GM23338 (cell line): ENCODE measurements around the gene LIMA1. TPM values are rescaled to one million over a fixed set of nuclear protein-coding genes. Genes with fewer than 3 reads are reported as not detected.

Source experiments
- ATAC-seq: fragments of 200-7000 bp; cut with Tn5 transposase; 3 replicates; pipeline ENCODE4 v1.9.1; 2020
- DNase-seq: peaks from one replicate; pipeline ENCODE4 v3.0.0-alpha.2; 2015; ENCODE audit warnings: low spot score
- H2AFZ ChIP-seq: fragments of 200-600 bp; sonication (generic); 2 replicates; pipeline ENCODE4 v1.8.0; 2016; ENCODE audit warnings: antibody characterized with exemption, mild to moderate bottlenecking, moderate library complexity
- H3F3A ChIP-seq: fragments of 200-600 bp; sonication (generic); replicated peaks from 2 replicates; pipeline ENCODE4 v1.8.0; 2017; ENCODE audit warnings: antibody characterized with exemption, mixed run types, low read depth
- H3K27ac ChIP-seq: fragments of 200-600 bp; sonication (generic); 2 replicates; pipeline ENCODE4 v1.6.1; 2016; ENCODE audit warnings: low read depth
- H3K27me3 ChIP-seq: fragments of 200-600 bp; sonication (generic); 2 replicates; pipeline ENCODE4 v1.8.0; 2016; ENCODE audit warnings: mild to moderate bottlenecking, mixed run types, moderate library complexity; ENCODE audit not compliant: insufficient read depth
- H3K36me3 ChIP-seq: fragments of 200-600 bp; sonication (generic); 2 replicates; pipeline ENCODE4 v1.8.0; 2016; ENCODE audit warnings: mild to moderate bottlenecking; ENCODE audit not compliant: insufficient read depth
- H3K4me1 ChIP-seq: fragments of 200-600 bp; sonication (generic); 2 replicates; pipeline ENCODE4 v1.8.0; 2016; ENCODE audit warnings: mild to moderate bottlenecking, moderate library complexity; ENCODE audit not compliant: insufficient read depth
- H3K4me2 ChIP-seq: fragments of 200-600 bp; sonication (generic); 2 replicates; pipeline ENCODE4 v1.7.1; 2017; ENCODE audit warnings: mixed run types
- H3K4me3 ChIP-seq: fragments of 200-600 bp; sonication (generic); 2 replicates; pipeline ENCODE4 v1.6.1; 2016; ENCODE audit warnings: mixed run types
- H3K79me2 ChIP-seq: fragments of 200-600 bp; sonication (generic); replicated peaks from 2 replicates; pipeline ENCODE4 v1.8.0; 2017; ENCODE audit warnings: mild to moderate bottlenecking; ENCODE audit not compliant: insufficient read depth
- H3K9me2 ChIP-seq: fragments of 200-600 bp; sonication (generic); 2 replicates; pipeline ENCODE4 v1.8.0; 2017; ENCODE audit not compliant: insufficient read depth
- H4K20me1 ChIP-seq: fragments of 200-600 bp; sonication (generic); replicated peaks from 2 replicates; pipeline ENCODE4 v1.8.0; 2017; ENCODE audit warnings: mild to moderate bottlenecking; ENCODE audit not compliant: insufficient read depth
- H3K27ac Mint-ChIP-seq: 2 replicates; pipeline ENCODE4 v1.8.0; 2020; ENCODE audit warnings: inconsistent platforms, mild to moderate bottlenecking, moderate library complexity, mixed read lengths
- H3K27me3 Mint-ChIP-seq: 3 replicates; pipeline ENCODE4 v1.8.0; 2022; ENCODE audit warnings: low read depth, mild to moderate bottlenecking, moderate library complexity, mixed read lengths, inconsistent platforms; ENCODE audit not compliant: insufficient read depth, poor library complexity
- H3K36me3 Mint-ChIP-seq: 3 replicates; pipeline ENCODE4 v1.8.0; 2021; ENCODE audit warnings: low read depth, mild to moderate bottlenecking, inconsistent platforms, moderate library complexity, mixed read lengths
- H3K4me1 Mint-ChIP-seq: 3 replicates; pipeline ENCODE4 v1.8.0; 2020; ENCODE audit warnings: mild to moderate bottlenecking, inconsistent platforms, mixed read lengths
- H3K4me3 Mint-ChIP-seq: 3 replicates; pipeline ENCODE4 v1.8.0; 2021; ENCODE audit warnings: moderate library complexity, mild to moderate bottlenecking, inconsistent platforms, mixed read lengths
- H3K9me3 Mint-ChIP-seq: 3 replicates; pipeline ENCODE4 v1.8.0; 2020; ENCODE audit warnings: moderate library complexity, mild to moderate bottlenecking, inconsistent platforms, mixed read lengths
- CTCF ChIP-seq, 2 experiments: fragments of 200-600 bp in 1 of 2; sonication (generic) in 1 of 2; conservative IDR thresholded peaks; 2 replicates each; pipeline versions ENCODE4 v1.5.1 to v1.6.1; 2016 to 2017; ENCODE audit warnings: antibody characterized with exemption in 2 of 2, low read depth in 2 of 2, mild to moderate bottlenecking in 2 of 2, moderate library complexity in 1 of 2
- ETS1 ChIP-seq: IDR thresholded peaks from 2 replicates; pipeline ENCODE4 v1.6.1; 2016; ENCODE audit warnings: antibody characterized with exemption
- EZH2 ChIP-seq: fragments of 200-600 bp; sonication (generic); IDR thresholded peaks from one replicate; pipeline ENCODE4 v1.8.0; 2017; ENCODE audit warnings: antibody characterized with exemption, mild to moderate bottlenecking, low read depth; ENCODE audit not compliant: unreplicated experiment
- EZH2phosphoT487 ChIP-seq: fragments of 200-600 bp; sonication (generic); IDR thresholded peaks from one replicate; pipeline ENCODE4 v1.8.1; 2018; ENCODE audit warnings: antibody characterized with exemption; ENCODE audit not compliant: unreplicated experiment
- JUNB ChIP-seq: IDR thresholded peaks from one replicate; pipeline ENCODE4 v1.6.1; 2016; ENCODE audit warnings: antibody characterized with exemption; ENCODE audit not compliant: unreplicated experiment
- NANOG ChIP-seq: IDR thresholded peaks from 2 replicates; pipeline ENCODE4 v1.6.1; 2016; ENCODE audit warnings: antibody characterized with exemption, borderline replicate concordance
- REST ChIP-seq: IDR thresholded peaks from one replicate; pipeline ENCODE4 v1.6.1; 2018; ENCODE audit warnings: antibody characterized with exemption; ENCODE audit not compliant: unreplicated experiment
- STAT1 ChIP-seq: IDR thresholded peaks from one replicate; pipeline ENCODE4 v1.6.1; 2016; ENCODE audit warnings: antibody characterized with exemption; ENCODE audit not compliant: unreplicated experiment
- ZNF114 ChIP-seq: fragments of 250-450 bp; sonication (Bioruptor Pico); IDR thresholded peaks from 2 replicates; pipeline ENCODE4 v1.5.0; 2020; ENCODE audit warnings: mild to moderate bottlenecking, moderate library complexity
- ZNF462 ChIP-seq: fragments of 250-450 bp; sonication (Bioruptor Pico); IDR thresholded peaks from 2 replicates; pipeline ENCODE4 v1.5.0; 2020; ENCODE audit warnings: mild to moderate bottlenecking, moderate library complexity
- polyA plus RNA-seq: library from polyadenylated mRNA; unstranded; fragments of >200 nt; fragmentation: Nextera tagmentation; extraction: Ambion mirVana; gene quantifications from 2 replicates; pipeline ENCODE4 v1.2.1, GENCODE V29; 2016
- total RNA-seq: library from RNA; depleted of rRNA; stranded (reverse); fragments of >200 nt; shearing (Covaris generic); gene quantifications from 2 replicates; pipeline ENCODE4 v1.2.3, GENCODE V29; 2014

LIMA1 gene
- total and polyA plus RNA-seq, 2 experiments from 2014 or later: 27.7 to 29.6 TPM

GRCh38 chr12:50297027-50297426 is 13.7 kb upstream of the LIMA1 start (continued):
- TF ChIP-seq REST (no peak), CTCF (conservative IDR thresholded peaks at IDR 0.05; ENCODE audit: low read depth in 2 of 2) (no peak), JUNB (no peak), ETS1 (no peak), ZNF114 (CRISPR knock-in tag) (no peak)

- Histone ChIP-seq H3K27ac (no peak overlapping the region), H3K4me1 (no peaks in the 10 kb centered on the region), H3K36me3 (no peaks in the 10 kb centered on the region), H2AFZ (no peak overlapping the region), H3K4me3 (no peak overlapping the region), H4K20me1 (no peaks in the 10 kb centered on the region), H3F3A (no peaks in the 10 kb centered on the region), H3K9me2 (no peaks in the 10 kb centered on the region), H3K79me2 (no peaks in the 10 kb centered on the region), H3K27me3 (no peaks in the 10 kb centered on the region), H3K4me2 (no peak overlapping the region)
- ATAC-seq: no peak
- no peak overlapping the region for H3K4me3 Mint-ChIP-seq
- DNase-seq: no peak
- no peak overlapping the region for H3K27ac Mint-ChIP-seq
- H3K36me3 Mint-ChIP-seq: no peaks in the 10 kb centered on the region
- no peaks in the 10 kb centered on the region for H3K4me1 Mint-ChIP-seq
- H3K27me3 Mint-ChIP-seq: peaks cover 2% of the 10 kb centered on the region
- no peaks in the 10 kb centered on the region; the same call in 1 of the 3 replicates for H3K9me3 Mint-ChIP-seq
- TF ChIP-seq NANOG (no peak), ZNF462 (CRISPR knock-in tag) (no peak), EZH2 (no peak), STAT1 (no peak), CTCF (conservative IDR thresholded peaks at IDR 0.05; ENCODE audit: low read depth in 2 of 2) (no peak), EZH2phosphoT487 (no peak), ZNF114 (CRISPR knock-in tag) (no peak)
Measured at GRCh38 chr12:50296554-50296953, 13.2 kb upstream of the LIMA1 start.
